ENCODE results near the gene EFTUD2.

The EFTUD2 gene

GRCh38 chr17:44840936-44841335 lies 58.3 kb downstream of the EFTUD2 start:
- no peak for DNase-seq (ENCODE audit: extremely low read depth, low read depth)
- no peak for TF ChIP-seq CTCF (IDR thresholded peaks at IDR 0.05; ENCODE audit: low read depth, low read length)

DNA sequence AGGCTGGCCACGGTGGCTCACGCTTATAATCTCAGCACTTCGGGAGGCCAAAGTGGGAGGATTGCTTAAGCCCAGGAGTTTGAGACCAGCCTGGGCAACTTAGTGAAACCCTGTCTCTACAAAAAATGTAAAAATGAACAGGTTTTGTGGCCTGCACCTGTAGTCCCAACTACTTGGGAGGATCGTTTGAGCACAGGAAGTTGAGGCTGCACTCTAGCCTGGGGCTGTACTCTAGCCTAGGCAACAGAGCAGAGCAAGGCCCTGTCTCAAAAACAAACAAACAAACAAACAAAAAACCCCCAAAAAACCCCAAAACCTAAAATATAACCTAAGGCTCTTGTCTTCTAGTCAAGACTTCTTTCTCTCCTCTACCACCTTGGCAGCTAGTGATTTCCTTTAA lies 59.0 kb downstream of the EFTUD2 start:
- no peak for TF ChIP-seq CTCF (IDR thresholded peaks at IDR 0.05; ENCODE audit: low read depth, low read length)
- no peak for DNase-seq (ENCODE audit: extremely low read depth, low read depth)

DNA sequence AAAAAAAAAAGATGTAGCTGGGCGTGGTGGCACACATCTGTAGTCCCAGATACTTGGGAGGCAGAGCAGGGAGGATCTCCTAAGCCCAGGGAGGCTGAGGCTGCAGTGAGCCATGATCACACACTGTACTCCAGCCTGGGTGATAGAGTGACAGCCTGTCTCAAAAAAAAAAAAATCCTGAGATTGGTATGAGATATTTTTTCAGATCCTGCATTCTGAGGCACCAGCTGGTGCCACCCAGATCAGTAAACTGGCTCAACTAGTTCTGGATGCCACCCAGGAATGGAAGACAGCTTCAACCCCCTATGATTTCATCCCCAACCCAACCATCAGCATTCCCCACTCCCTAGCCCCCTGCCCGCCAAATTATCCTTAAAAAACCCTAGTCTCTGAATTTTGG lies 62.0 kb downstream of the EFTUD2 start:
- TF ChIP-seq CTCF (IDR thresholded peaks at IDR 0.05; ENCODE audit: low read depth, low read length) = no peak
- no peak for DNase-seq (ENCODE audit: extremely low read depth, low read depth)

GRCh38 chr17:44832805-44833204 lies 66.4 kb downstream of the EFTUD2 start:
- TF ChIP-seq CTCF (IDR thresholded peaks at IDR 0.05; ENCODE audit: low read depth, low read length) = no peak
- no peak for DNase-seq (ENCODE audit: extremely low read depth, low read depth)

- no peak for DNase-seq (ENCODE audit: extremely low read depth, low read depth)
- TF ChIP-seq CTCF (IDR thresholded peaks at IDR 0.05; ENCODE audit: low read depth, low read length) = no peak
Observed at GRCh38 chr17:44831371-44831770, 67.9 kb downstream of the EFTUD2 start.

DNA sequence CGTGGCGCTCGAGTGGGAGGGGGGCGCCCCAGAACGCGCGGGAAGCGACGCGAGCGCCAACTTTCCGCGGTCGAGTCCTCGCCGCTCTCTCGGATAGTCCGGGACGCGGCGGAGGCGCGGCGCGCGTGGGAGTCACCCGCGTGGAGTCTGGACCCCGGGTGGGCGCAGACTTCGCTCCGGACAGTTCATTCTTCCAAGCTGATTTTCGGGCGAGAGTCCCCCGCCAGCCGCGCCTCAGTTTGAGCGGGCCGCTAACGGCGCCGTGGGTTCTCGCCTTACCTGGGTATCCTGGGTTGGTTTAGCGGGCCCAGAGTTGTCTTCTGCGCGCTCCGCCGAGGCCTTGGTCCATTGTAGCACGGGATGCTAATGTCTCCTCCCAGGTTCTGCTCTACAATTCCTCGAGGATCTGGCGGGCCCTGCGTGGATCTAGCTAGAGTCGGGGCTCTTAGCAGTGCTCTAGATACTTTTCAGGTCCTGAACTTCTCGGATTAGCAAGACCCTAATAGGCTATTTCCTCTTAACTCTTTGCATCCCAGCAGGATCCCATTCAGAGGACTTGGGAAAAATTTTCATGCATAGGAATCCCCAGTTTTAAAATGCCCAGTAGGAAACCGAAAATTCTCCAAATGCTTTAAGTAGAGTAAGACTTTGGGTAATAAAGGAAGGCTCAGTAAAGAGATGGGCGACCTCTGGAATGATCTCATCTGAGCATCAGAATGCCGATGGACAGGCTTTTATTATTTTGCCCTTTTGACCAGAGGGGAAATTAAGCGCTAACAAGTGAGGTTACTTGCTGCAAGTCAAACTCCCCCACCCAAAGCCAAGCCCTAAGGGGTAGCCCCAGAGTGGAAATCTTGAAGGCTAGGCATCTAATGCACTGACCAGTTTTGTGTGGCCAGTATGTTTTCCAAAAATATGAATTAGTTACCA lies 68.6 kb downstream of the EFTUD2 start:
- no peak for DNase-seq (ENCODE audit: extremely low read depth, low read depth)
- no peak for TF ChIP-seq CTCF (IDR thresholded peaks at IDR 0.05; ENCODE audit: low read depth, low read length)

DNA sequence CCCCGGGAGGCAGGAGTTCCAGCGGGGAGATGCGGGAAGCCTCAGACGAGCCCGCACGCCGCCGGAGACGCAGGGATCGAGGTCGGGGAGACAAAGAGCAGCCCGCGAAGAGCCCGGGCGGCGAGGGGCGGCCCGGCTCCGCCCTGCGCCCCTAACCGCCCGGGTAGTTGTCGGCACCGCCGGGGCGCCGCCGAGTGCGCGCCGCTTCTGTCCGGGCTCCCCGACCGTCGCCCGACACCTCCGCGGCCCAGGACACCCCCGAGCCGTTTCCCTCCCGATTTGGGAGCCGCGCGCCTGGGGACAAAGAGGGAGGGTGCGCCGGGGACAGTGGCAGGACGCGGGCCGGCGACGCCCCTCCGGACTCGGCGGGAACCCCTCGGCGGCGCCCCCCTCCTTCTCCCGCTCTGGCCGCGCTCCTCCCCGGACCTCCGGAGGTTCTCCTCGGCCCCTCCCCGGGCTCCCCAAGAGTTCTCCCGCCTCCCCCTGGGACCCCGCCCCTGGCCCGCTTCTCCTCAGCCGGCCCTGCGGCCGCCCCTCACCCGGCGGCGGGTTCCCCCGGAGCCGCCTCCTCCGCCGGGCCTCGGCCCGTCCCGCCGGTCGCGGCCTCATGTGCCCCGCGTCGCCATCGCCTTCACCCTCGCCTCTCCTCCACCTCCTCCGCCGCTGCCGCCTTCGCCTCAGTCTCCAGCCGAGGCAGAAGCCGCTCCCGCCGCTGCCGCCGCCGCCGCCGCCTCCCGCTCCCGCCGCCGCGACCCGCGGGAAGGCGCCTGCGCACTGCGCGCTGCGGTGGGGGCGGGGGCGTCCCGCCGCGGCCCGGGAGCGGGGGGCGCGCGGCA lies 69.5 kb downstream of the EFTUD2 start, which contains the start of gene GJC1:
GJC1 (minus strand) TSS at position 765 of the 836 bp plus-strand sequence. CDS start 24,470 bp downstream, outside the sequence.
- no peak for TF ChIP-seq CTCF (IDR thresholded peaks at IDR 0.05; ENCODE audit: low read depth, low read length)
- no peak for DNase-seq (ENCODE audit: extremely low read depth, low read depth)
